CD4-positive, alpha-beta T cell treated with Interleukin-6 for 4 hours (primary cell): ENCODE results near the gene WDR35.

ENCODE experiments used
- DNase-seq: peaks from one replicate; pipeline ENCODE4 v3.0.0-alpha.2; 2020; ENCODE audit warnings: mixed read lengths

Gene WDR35

GRCh38 chr2:19989667-19990415, at the start of gene WDR35:
WDR35 (minus strand) TSS chr2:19990105; CDS start chr2:19990015, 90 bp downstream.
- DNase-seq, result peak; percentile 92

GRCh38 chr2:20037660-20038059, 47.8 kb upstream of the WDR35 start:
- no peak for DNase-seq

GRCh38 chr2:20035955-20036666, 46.2 kb upstream of the WDR35 start:
- no peak for DNase-seq

- no peak for DNase-seq
These were observed 44.9 kb upstream of the WDR35 start for GRCh38 chr2:20034821-20035220.

- no peak for DNase-seq
These were observed 44.3 kb upstream of the WDR35 start for GRCh38 chr2:20034218-20034617.

GRCh38 chr2:20033322-20033721, 43.4 kb upstream of the WDR35 start:
- no peak for DNase-seq

- no peak for DNase-seq
These were observed 40.3 kb upstream of the WDR35 start for GRCh38 chr2:20030224-20030623.

- no peak for DNase-seq
These were observed 38.0 kb upstream of the WDR35 start for GRCh38 chr2:20027705-20028434.

GRCh38 chr2:20027260-20027677, 37.4 kb upstream of the WDR35 start:
- DNase-seq, result no peak

GRCh38 chr2:20025065-20025786, 35.3 kb upstream of the WDR35 start:
- DNase-seq, result no peak

- no peak for DNase-seq
These were observed 33.8 kb upstream of the WDR35 start for GRCh38 chr2:20023688-20024087.

GRCh38 chr2:20021405-20022009, 31.6 kb upstream of the WDR35 start:
- no peak for DNase-seq

GRCh38 chr2:20019747-20020146, 29.8 kb upstream of the WDR35 start:
- no peak for DNase-seq

- DNase-seq, result no peak
These were observed 28.8 kb upstream of the WDR35 start for GRCh38 chr2:20018601-20019152.

GRCh38 chr2:20016346-20016745, 26.4 kb upstream of the WDR35 start:
- no peak for DNase-seq

GRCh38 chr2:20015482-20016083, 25.7 kb upstream of the WDR35 start:
- peak; percentile 10 for DNase-seq

GRCh38 chr2:20013126-20013849, 23.4 kb upstream of the WDR35 start:
- no peak for DNase-seq

GRCh38 chr2:20012282-20013125, 22.6 kb upstream of the WDR35 start, which contains the start of gene MATN3:
MATN3 (minus strand) TSS chr2:20012668; CDS start chr2:20012631, 37 bp downstream.
- peak; percentile 5 for DNase-seq

- DNase-seq, result no peak
These were observed 22.1 kb upstream of the WDR35 start for GRCh38 chr2:20012032-20012281.
